Spleen (tissue), 11 donors: ENCODE data around the gene ALK. TPM values are rescaled to one million over a fixed set of nuclear protein-coding genes. Genes with fewer than 3 reads are reported as not detected.

Experiments used
- DNase-seq: peaks from one replicate; pipeline ENCODE4 v3.0.0-alpha.2; 2020
- H3K27ac ChIP-seq, 8 donors: fragments of 200-600 bp; sonication (generic) in 7 of 8; 1 replicate in 4 of 8; 2 replicates in 4 of 8; pipeline versions ENCODE4 v1.5.0 to v1.8.0; 2016 to 2021; ENCODE audit warnings: inconsistent platforms in 4 of 8, mild to moderate bottlenecking in 4 of 8, moderate library complexity in 1 of 8
- H3K27me3 ChIP-seq, 7 donors: fragments of 200-600 bp; sonication (generic) in 6 of 7; replicated peaks in 1 of 7; 1 replicate in 4 of 7; 2 replicates in 3 of 7; pipeline versions ENCODE4 v1.5.0 to v1.8.0; 2016 to 2021; ENCODE audit warnings: inconsistent platforms in 3 of 7, mild to moderate bottlenecking in 1 of 7
- H3K36me3 ChIP-seq, 6 donors: fragments of 200-600 bp; sonication (generic) in 5 of 6; 1 replicate in 4 of 6; 2 replicates in 2 of 6; pipeline versions ENCODE4 v1.5.0 to v1.8.0; 2016 to 2021; ENCODE audit warnings: inconsistent platforms in 2 of 6
- H3K4me1 ChIP-seq, 6 donors: fragments of 200-600 bp; sonication (generic) in 5 of 6; 1 replicate in 3 of 6; 2 replicates in 3 of 6; pipeline versions ENCODE4 v1.5.0 to v1.8.0; 2016 to 2021; ENCODE audit warnings: inconsistent platforms in 3 of 6
- H3K4me3 ChIP-seq, 8 donors: fragments of 200-600 bp; sonication (generic) in 7 of 8; 1 replicate in 4 of 8; 2 replicates in 4 of 8; pipeline versions ENCODE4 v1.5.0 to v1.8.0; 2016 to 2021; ENCODE audit warnings: inconsistent platforms in 4 of 8, mild to moderate bottlenecking in 4 of 8, moderate library complexity in 2 of 8
- H3K9me3 ChIP-seq, 8 donors: fragments of 200-600 bp; sonication (generic) in 7 of 8; 1 replicate in 4 of 8; 2 replicates in 4 of 8; pipeline versions ENCODE4 v1.5.0 to v1.8.0; 2016 to 2021; ENCODE audit warnings: inconsistent platforms in 4 of 8
- POLR2A ChIP-seq, 3 donors: fragments of 450-650 bp; IDR thresholded peaks; one replicate each; pipeline ENCODE4 v1.5.1; 2017; ENCODE audit warnings: antibody characterized with exemption in 3 of 3, mild to moderate bottlenecking in 1 of 3
- POLR2AphosphoS5 ChIP-seq, 3 donors: sonication (generic); formaldehyde crosslinking; IDR thresholded peaks; one replicate each; pipeline ENCODE4 v1.5.1; 2017; ENCODE audit warnings: antibody characterized with exemption in 3 of 3
- WGBS, 5 donors: extraction: QIAGEN DNeasy Blood & Tissue Kit in 3 of 5; methylation state at CpG; one replicate each; pipeline versions ENCODE4 v1.1.5 to v1.1.7; 2013 to 2018; 5-methylcytosine and 5-hydroxymethylcytosine counted together
- intact Hi-C: fragments of 100-400 bp; cut with DNase I; formaldehyde crosslinking; loops from one replicate; pipeline ENCODE4 v1.15.0; 2023; ENCODE audit warnings: low total_unique reads
- polyA plus RNA-seq, 3 donors: library from polyadenylated mRNA; stranded (reverse); fragments of 200-250 nt; gene quantifications; one replicate each; pipeline ENCODE4 v1.2.1, GENCODE V29; 2013
- total RNA-seq, 7 donors: library from RNA; depleted of rRNA in 3 of 7; stranded (reverse); fragments of >200 nt in 3 of 7; fragmentation: NEBNext Ultra II Directional in 4 of 7; extraction: Animal tissue kit (Norgen Biotek cat#: 25700) in 4 of 7; gene quantifications; one replicate each; pipeline versions ENCODE4 v1.1.0 to v1.2.1, GENCODE V29; 2016 to 2021
- TF ChIP-seq, protein P1 (sequence below), 11 experiments: fragments of 200-600 bp in 7 of 11; fragments of 450-650 bp in 4 of 11; sonication (generic) in 4 of 11; IDR thresholded peaks in 8 of 11; conservative IDR thresholded peaks in 3 of 11; 1 replicate in 7 of 11; 2 replicates in 4 of 11; pipeline versions ENCODE4 v1.4.0 to v1.8.0; 2016 to 2021; ENCODE audit warnings: antibody characterized with exemption in 11 of 11, inconsistent platforms in 4 of 11, mild to moderate bottlenecking in 1 of 11
- donor health status: healthy with polysubstance abuse.
- donor health status: DM: no; HTN: no; CAD: no; lungs with moderate emphysema.
- donor health status: DM: no; HTN: no; CAD: no.
- donor health status: Bipolar disorder and iron deficiency.
- donor health status: healthy.
- donor health status: DM: no; HTN: no; CAD: no.
- donor health status: DM: yes; HTN: yes; CAD: no.

Gene ALK
- total and polyA plus RNA-seq, 10 donors: 0.03 to 0.28 (median 0.06) TPM; not detected in 7

- TF ChIP-seq, protein P1, sequence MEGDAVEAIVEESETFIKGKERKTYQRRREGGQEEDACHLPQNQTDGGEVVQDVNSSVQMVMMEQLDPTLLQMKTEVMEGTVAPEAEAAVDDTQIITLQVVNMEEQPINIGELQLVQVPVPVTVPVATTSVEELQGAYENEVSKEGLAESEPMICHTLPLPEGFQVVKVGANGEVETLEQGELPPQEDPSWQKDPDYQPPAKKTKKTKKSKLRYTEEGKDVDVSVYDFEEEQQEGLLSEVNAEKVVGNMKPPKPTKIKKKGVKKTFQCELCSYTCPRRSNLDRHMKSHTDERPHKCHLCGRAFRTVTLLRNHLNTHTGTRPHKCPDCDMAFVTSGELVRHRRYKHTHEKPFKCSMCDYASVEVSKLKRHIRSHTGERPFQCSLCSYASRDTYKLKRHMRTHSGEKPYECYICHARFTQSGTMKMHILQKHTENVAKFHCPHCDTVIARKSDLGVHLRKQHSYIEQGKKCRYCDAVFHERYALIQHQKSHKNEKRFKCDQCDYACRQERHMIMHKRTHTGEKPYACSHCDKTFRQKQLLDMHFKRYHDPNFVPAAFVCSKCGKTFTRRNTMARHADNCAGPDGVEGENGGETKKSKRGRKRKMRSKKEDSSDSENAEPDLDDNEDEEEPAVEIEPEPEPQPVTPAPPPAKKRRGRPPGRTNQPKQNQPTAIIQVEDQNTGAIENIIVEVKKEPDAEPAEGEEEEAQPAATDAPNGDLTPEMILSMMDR (IDR thresholded peaks at IDR 0.05 in 8 of 11, conservative IDR thresholded peaks at IDR 0.05 in 3 of 11): no peak
- TF ChIP-seq POLR2AphosphoS5 (IDR thresholded peaks at IDR 0.05): no peak
- no peak for TF ChIP-seq POLR2A (IDR thresholded peaks at IDR 0.05)
- Histone ChIP-seq H3K27ac (no peak overlapping the region), H3K4me1 (no peaks in the 10 kb centered on the region), H3K36me3 (no peaks in the 10 kb centered on the region), H3K4me3 (no peak overlapping the region), H3K9me3 (no peaks in the 10 kb centered on the region), H3K27me3 (peaks cover 0 to 22% (median 0%) of the 10 kb centered on the region in 7 donors)
- DNase-seq: no peak
- intact Hi-C loops: no loop called here
- 78 to 93% (median 85%) methylated on average over 6 of the region's 6 CpGs for WGBS, 5 donors
These were observed 305.5 kb downstream of the ALK start for GRCh38 chr2:29615841-29616240.

DNA sequence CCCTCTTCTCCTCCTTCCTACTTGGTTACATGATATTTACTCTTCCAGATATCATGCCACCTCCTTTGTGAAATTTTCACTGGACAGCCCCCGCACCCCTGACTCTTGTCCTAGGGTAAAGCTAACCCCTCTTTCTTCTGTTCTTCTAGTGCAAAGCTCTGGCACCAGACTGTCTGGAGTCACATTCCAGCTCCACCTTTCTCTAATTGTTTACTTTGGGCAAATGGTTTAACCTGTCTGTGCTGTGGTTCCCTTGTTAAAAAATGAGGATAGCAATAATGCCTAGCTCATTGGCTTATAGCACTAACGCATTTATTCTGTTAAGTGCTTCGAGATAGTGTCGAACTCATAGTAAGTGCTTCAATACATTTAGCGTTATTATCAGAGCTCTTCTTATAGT is 306.2 kb downstream of the ALK start:
- Histone ChIP-seq H3K36me3 (no peaks in the 10 kb centered on the region), H3K4me3 (no peak overlapping the region), H3K4me1 (no peaks in the 10 kb centered on the region), H3K27me3 (peaks cover 0 to 22% (median 0%) of the 10 kb centered on the region in 7 donors), H3K27ac (no peak overlapping the region), H3K9me3 (no peaks in the 10 kb centered on the region)
- no peak for TF ChIP-seq POLR2AphosphoS5 (IDR thresholded peaks at IDR 0.05)
- WGBS, 5 donors: 85 to 92% (median 90%) methylated on average over 5 of the region's 5 CpGs
- intact Hi-C loops: no loop called here
- no peak for DNase-seq

DNA sequence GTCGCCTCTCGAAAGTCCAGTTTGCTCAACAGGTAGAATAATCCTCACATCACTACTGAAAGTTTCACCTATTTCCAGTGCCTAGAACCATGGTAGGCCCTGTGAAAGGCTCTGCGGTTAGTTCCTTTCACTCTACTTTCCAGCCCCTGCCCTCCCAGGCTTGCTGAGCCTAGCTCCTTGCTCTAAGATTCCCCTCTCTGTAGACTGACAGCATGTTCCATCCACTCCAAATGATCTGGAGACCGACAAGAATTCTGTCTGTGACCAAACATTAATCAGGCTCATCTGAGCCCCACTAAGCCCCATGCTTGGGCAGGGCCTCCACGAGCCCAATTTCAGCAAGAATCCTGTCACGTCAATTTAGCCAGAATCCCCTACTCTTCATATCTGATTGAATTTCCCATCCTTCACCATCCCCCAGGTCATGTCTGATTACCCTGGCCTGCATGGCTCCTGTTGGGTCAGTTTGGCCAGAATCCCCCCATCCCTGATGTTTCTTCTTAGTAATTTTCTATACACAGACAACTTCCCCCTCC is 307.0 kb downstream of the ALK start:
- Histone ChIP-seq H3K4me3 (no peak overlapping the region), H3K27ac (no peak overlapping the region), H3K27me3 (peaks cover 0 to 22% (median 0%) of the 10 kb centered on the region in 7 donors), H3K36me3 (no peaks in the 10 kb centered on the region), H3K4me1 (no peaks in the 10 kb centered on the region), H3K9me3 (no peaks in the 10 kb centered on the region)
- DNase-seq: no peak
- WGBS, 5 donors: 81 to 92% (median 82%) methylated on average over 6 of the region's 6 CpGs
- intact Hi-C loops: no loop called here
- TF ChIP-seq POLR2AphosphoS5 (IDR thresholded peaks at IDR 0.05) (no peak), POLR2A (IDR thresholded peaks at IDR 0.05) (no peak)
- TF ChIP-seq, protein P1 (IDR thresholded peaks at IDR 0.05 in 8 of 11, conservative IDR thresholded peaks at IDR 0.05 in 3 of 11): no peak

GRCh38 chr2:29613792-29614266 is 307.6 kb downstream of the ALK start:
- H3K9me3 ChIP-seq: no peaks in the 10 kb centered on the region

More at GRCh38 chr2:29613792-29614266, 307.6 kb downstream of the ALK start:
- no peak for DNase-seq
- no peak overlapping the region for H3K4me3 ChIP-seq
- no peak overlapping the region for H3K27ac ChIP-seq
- no peaks in the 10 kb centered on the region for H3K36me3 ChIP-seq
- TF ChIP-seq POLR2AphosphoS5 (IDR thresholded peaks at IDR 0.05) (no peak), POLR2A (IDR thresholded peaks at IDR 0.05) (no peak)
- TF ChIP-seq, protein P1 (IDR thresholded peaks at IDR 0.05 in 8 of 11, conservative IDR thresholded peaks at IDR 0.05 in 3 of 11): no peak
- H3K4me1 ChIP-seq: no peaks in the 10 kb centered on the region
- H3K27me3 ChIP-seq: peaks cover 0 to 22% (median 0%) of the 10 kb centered on the region in 7 donors
- intact Hi-C loops: no loop called here
- WGBS, 5 donors: 72 to 83% (median 80%) methylated on average over 8 of the region's 8 CpGs
